GM18498 (cell line): ENCODE results near the gene UVRAG.

ENCODE experiments used
- ATAC-seq: cut with Tn5 transposase; IDR thresholded peaks from one replicate; pipeline ENCODE4 v1.9.1; 2021; ENCODE audit warnings: mild to moderate bottlenecking, moderate library complexity; ENCODE audit not compliant: unreplicated experiment

Gene UVRAG

DNA sequence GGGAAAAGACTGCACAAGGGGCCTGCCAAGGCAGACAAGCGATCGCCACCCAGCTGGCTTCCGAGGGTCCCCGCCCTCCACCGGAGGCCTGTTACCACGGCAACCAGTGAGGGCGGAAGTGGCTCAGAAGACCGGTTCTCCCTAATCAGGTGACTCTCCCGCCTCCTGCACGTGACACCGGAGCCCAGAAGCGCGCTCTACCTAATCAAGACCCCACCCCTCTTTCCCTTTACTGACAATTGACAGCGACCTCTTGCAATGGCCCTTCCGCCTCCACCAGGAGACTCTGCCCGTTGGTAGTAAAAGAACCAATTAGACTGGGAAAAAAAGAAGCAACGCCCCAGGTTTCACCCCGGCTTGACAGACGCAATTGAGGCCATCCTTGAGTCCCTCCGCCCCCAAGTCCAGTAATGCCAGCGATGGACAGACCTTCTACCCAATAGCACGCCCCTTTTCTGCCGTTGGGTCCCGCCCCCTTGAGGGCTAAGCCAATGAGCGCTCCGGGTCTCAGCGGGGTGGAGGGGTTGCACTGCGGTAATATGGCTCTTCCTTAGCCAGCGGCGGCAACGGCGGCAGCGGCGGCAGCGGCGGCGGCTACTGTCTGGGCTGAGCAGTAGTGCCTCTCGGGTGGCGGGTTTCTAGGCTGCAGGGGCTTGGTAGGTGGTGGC lies at the start of gene UVRAG:
UVRAG (plus strand) TSS at position 534 of the 668 bp plus-strand sequence. CDS start 198 bp downstream, outside the sequence.
- peak; percentile 79 for ATAC-seq

DNA sequence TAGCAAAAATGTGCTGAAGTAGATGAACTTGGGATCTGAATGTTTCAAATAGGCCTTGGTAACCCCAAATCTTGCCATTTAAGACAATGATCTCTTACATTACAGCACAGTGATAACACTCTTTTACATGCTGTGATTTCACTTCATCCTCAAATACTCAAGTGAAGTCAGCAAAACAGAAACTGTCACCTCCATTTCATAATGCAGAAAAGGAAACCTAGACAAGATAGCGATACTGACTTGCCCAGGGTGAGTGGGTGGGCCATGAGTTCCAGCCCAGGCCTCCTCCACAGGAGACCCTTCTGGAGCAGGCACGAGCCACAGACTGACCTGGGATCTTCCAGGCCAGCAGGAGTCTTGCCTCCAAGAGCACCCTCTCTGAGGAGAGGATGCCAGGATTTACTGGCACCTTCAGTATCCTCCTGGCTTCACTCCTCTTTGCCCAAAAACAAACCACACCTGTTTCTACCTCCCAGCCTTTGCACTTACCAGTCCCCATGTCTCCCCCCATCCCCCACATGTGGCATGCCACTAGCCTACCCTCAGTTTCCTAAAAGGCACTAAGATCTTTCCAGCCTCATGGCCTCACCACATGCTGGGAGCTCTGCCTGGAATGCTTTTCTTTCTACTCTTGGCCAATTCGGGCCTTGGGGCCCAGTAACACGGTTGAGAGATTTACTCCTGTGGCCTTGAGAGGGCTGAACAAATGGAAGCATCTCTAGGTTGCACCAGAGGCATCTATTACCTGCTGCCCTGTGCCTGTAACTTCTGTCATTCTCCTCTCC lies 48.4 kb upstream of the UVRAG start:
- ATAC-seq: no peak

DNA sequence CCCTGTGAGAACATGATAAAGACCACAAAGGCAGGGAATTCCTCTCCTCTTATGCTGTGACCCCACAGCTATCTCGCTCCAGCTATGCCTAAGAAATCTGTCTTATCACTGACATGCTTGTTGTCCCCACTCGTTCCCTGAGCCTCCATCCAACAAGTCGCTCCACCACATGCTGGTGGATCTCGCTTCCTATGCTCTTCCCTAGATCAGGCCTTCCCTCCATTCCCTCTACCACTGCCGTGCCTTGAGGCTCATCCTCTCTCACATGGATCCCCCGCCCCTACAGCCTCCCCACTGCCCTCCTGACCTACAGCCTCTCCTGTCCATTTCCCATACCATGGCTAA lies 47.8 kb upstream of the UVRAG start:
- no peak for ATAC-seq

DNA sequence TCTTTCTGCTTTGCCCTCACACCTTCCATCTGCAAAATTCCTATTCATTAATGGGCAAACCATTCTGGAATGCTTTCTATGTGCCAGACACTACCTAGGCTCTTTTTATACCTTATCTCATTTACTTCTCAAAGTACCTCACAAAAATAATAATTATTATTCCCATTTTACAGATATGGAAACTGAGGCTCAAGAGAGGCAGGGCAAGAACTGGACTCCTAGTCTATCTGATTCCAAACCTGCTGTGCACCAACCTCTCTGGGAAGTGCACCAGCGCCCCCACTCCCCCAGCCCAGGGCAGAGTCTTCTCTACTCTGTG lies 47.3 kb upstream of the UVRAG start:
- no peak for ATAC-seq

DNA sequence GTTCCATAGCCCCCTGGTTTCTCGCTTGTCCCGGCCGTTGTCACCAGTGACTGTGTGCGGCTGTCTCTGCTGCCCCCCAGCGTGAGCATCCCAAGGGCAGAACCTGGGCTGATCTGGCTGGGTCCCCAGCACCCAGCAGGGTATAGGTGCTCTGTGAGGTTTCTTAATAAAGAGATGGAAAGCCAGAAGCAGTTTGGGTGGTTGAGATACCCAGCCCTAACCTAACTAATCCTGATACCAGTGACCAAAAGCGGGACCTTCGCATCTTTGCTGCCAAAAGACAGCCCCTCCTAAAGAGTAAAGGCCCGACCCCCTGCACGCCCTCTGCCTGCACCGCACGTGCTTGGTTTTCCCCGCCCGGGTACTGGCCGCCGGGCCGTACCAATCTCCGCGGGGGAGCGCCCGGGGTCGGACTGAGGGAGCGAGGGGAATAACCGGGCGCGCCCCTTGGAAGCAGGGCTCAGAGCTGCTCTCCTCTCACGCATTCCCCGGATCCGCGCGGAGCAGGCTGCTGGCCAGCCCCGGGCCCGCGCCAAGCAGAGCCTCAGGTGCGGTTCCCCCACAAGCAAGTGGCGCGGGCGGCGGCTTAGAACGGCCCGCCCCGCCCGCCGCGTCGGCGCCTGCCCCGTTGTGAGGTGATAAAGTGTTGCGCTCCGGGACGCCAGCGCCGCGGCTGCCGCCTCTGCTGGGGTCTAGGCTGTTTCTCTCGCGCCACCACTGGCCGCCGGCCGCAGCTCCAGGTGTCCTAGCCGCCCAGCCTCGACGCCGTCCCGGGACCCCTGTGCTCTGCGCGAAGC lies 46.7 kb upstream of the UVRAG start, which contains the start of gene DGAT2:
DGAT2 (plus strand) TSS at position 667 of the 797 bp plus-strand sequence. CDS start 214 bp downstream, outside the sequence.
- ATAC-seq: peak; percentile 76

DNA sequence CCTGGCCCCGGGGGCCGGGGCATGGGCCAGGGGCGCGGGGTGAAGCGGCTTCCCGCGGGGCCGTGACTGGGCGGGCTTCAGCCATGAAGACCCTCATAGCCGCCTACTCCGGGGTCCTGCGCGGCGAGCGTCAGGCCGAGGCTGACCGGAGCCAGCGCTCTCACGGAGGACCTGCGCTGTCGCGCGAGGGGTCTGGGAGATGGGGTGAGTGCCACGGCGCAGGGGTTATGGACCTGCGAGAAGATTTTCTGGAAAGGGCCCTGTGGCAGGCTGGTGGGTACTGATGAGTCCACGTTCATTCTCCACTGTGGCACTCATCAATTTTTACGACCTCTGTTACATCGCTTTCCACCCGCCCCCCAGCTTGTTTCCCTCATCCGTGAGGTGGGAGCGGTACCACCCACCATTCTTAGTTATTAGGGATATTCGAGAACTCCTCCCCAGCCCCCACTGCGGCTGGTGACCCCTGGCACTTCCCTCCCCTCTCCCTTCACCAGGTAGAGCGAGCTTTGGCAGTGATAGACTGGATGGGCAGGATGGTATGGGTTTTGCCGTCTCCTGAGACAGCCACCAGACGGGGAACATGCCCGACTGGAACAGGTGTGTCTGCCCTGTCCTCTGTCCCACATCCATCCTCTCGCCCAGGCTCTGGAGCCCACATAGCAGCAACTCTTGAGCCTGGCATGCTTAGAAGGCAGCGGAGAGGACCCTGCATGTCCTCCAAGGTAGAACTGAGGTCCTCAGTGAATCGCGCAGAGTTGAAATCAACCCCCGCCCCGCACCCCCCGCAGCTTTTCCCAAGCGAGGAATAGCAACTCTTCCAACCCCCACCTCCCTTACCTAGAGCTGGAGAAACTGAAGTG lies 45.9 kb upstream of the UVRAG start:
- ATAC-seq: no peak

DNA sequence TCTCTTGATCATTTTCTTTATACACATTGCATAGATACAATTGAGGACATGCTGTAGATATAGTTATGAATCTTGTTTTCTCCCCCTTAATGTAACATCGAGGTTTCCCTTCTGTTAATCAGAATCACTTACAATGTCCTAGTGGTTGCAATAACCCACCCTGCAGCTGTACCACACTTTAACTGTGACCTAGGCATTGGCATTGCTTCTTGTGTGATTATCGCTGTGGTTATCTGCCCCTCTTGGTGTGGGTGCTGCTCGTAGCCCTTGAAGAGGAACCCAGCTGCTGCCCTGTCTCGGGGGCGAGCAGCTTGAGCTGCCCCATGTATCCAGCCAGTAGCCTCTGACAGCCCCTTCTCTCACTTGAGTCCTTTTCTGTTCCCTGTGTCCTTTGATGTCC lies 44.9 kb upstream of the UVRAG start:
- ATAC-seq: no peak

DNA sequence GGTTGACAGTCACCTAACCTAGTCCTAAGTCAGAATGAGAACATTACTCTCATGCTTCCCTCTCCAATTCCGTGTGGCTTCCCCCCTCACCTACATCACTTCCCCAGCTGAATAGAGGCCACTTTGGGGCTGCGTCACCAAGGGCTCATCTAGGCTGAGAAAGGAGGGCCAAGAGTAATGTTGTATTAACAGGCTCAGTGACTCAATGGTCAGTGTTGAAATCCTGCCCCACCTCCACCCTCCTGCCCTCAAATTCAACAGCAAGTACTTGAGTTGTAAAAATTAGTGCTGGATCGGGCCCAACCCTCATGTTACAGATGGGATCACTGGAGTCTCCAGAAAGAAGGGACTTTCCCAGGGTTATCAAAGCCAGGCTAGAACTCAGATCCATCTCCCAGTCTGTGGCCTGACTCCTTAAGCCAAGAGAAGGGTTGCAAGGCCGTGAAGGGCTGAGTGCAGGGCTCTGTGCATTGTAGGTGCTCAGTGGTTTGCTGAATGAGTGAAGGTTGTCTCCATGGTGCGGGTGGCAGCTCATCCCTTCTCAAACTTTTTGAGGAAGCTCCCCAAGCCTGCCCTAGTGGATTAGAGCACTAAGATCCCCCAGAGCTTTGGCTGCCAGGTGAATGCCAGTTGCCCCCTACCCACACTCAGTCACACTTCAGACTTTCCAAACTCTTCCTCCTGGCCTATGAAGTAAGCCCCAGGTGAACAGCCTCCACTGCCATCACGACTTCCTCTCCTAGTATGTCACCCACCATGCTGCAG lies 43.2 kb upstream of the UVRAG start:
- ATAC-seq: no peak

DNA sequence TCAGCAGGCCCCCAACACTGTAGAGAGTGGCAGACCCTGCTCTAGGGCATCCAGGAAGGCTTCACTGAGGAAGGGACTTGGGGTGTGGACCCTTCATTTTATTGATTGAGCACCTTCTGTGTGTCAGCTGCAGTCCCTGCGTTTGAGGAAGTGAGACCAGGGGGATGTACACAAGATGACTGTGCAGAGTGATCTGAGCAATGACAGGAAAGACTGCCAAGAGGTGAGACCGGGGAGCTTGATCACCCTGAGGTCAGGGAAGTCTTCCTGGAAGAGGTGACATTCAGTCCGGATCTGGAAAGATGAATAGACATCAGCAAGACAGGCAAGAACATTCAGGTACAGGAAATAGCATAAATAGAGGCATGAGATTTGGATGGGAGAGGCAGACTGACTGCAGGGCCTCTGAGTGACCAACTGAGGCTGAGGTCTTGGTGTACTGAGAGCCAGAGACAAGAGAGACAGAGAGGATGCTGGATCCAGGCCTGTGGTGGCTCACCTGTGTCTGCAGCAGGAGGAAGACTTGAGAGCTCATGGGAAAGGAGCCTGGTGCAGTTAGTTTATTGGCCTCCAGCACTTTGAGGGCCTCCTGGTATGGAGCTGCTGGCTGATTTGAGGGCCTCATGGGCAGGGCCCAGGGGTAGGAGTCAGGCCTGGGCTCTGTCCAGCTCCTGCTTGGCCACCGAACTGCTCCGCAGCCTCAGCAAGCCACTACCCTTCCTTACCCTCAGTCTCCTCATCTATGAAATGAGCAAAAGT lies 41.2 kb upstream of the UVRAG start:
- ATAC-seq: peak; percentile 86

DNA sequence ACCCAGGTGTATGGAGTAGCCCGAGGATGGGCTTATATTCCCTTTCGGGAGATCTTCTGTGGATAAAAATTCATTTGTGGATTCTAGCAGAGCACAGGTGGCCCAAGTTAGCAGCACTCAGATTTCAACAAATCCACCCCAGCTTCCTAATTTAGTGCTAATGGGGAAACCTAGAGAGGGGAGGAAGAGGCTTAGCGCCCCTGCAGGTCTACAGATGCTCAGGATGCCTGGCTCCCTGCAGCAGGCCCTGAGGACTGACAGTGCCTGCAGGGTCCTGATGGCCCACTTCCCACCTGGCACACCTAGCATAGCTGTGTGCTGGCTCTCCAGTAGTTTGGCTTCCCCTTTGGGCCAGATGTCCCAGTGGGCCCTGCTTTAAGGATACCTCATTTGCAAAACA lies 40.0 kb upstream of the UVRAG start:
- ATAC-seq: no peak

DNA sequence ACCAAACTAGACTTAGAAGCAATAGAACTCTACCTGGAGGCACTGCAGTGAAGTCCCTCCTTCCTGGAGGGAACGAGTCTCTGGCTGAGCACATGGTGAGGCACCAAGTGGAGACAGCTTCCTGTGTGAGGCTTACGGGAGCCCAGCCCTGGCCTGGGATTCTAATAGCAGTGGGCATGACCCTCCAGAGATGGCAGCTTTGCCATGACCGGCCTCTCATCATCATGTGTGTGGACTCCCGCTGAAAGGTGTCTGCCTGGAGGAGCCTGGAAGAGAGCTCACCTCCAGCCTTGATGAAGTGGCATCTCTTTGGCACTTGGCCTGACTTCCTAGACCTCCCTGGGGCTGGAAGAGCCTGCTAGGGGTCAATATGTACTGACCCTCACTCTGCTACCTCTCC lies 38.5 kb upstream of the UVRAG start:
- no peak for ATAC-seq

DNA sequence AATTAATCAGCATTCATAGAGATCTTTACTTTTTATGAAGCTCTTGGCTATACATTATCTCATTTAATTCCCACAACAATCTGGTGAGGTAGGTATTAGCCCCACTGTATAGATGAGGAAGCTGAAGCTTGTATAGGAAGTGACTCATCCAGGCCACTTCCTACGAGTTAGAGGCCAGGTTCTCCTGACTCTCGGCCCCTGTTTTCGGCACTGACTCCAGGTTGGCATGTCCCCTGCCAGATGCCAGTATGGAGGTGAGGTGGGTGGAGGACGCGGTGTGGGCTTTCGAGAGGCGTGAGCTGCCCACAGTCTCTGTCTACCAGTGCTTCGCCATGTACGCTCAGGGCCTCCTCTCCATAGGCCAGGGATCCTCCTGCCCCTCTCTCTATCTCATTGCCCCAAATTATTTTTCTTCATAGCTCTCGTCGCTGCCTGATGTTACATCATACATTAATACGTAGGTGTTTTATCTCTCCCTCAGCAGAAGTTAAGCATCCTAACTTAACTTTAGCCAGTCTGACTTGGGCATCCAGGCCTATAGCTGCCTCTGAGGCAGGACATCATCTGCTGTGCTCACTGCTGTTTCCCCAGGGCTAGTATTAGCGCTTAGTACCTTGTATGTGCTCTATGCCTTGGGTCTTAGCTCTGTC lies 37.4 kb upstream of the UVRAG start:
- no peak for ATAC-seq

DNA sequence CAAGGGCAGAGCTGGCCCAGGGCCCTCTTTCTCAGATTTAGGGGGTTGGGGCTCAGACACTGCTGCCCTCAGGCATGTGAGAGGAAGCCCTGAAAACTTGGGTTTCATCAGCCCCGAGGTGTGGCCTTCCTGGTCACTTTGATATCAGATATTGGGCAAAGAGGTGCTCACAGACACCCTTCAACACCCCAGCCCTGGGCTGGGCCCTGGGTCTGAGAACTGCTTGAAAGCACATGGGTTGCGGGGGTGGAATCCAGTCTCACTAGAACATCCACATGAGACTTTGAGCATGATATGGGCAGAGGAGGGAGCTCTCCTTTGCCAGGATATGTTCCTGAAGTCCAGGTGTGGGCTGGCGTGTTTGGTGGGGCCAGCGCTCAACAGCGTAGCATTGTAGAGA lies 36.0 kb upstream of the UVRAG start:
- no peak for ATAC-seq

DNA sequence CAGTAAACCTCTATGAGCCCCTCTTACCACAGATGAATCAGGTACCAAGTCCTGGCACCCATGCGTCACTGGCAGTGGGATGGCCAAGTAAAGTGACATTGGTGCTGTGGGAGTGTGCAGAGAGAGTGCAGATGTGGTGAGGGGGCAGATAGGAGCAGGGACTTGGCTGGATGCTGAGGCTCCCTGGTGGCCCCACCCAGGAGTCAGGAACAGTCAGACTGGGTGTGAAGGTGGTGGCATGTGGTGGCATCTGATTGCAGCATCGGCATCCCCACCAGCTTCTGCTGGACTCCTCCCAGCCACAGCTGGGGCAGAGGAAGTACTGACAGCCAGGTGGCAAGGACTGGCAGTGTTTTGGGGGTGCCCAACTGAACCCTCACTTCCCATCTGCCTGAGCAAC lies 35.0 kb upstream of the UVRAG start:
- ATAC-seq: no peak

DNA sequence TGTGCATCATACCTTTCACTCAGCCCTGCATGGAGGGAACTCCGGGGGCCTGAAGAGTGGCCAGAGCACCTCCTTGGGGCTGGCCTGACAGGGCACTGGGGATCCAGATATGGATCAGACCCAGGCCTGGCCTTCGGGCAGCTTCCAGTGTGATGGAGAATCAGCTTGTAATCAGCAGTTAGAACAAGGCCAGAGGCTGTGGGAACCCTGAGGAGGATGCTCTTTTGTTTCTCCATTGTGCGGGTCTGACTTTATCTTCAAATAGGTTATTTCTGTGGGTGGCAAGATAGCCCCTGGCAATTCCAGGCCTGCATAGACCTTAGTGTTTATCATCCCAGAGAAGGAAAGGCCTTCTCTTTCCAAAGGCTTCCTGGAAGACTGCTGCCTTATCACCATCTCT lies 34.1 kb upstream of the UVRAG start:
- no peak for ATAC-seq

DNA sequence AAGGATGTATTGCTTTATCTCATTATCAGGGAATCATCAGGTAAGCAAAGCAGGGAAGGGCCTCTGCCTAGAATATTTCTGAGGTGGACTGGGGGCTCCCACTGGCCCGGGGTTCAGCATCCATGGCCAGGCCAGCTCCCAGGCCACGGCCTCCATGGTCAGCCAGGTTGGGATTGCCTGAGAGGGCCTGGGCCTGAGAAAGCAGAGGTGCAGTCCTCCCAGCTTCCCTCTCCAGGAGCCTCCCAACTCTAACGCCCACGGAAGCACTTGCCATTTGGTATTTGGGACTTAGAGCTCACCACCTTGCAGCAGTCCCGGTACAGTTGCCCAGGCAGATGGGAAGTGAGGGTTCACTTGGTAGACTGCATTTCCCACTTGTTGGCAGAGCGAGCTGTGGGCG lies 33.7 kb upstream of the UVRAG start:
- no peak for ATAC-seq

DNA sequence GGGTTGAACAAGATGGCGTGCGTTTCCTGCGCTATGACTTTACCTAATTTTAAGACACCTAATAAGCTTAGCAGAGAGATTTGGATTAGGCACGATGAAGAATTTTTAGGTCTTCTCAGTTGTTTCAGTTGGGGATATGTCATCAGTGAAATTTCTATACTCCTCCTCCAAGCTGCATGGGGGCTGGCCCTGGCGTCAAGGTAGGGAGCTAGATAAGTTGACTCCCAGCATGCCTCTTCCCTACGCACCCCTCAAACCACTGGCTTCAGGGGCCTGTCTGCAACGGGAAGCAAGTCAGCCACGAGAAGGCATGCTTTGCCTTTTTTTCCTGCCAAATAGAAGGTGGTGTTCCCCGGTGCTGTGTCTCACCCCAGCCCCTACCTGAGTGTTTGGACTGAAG lies 33.2 kb upstream of the UVRAG start:
- ATAC-seq: no peak

DNA sequence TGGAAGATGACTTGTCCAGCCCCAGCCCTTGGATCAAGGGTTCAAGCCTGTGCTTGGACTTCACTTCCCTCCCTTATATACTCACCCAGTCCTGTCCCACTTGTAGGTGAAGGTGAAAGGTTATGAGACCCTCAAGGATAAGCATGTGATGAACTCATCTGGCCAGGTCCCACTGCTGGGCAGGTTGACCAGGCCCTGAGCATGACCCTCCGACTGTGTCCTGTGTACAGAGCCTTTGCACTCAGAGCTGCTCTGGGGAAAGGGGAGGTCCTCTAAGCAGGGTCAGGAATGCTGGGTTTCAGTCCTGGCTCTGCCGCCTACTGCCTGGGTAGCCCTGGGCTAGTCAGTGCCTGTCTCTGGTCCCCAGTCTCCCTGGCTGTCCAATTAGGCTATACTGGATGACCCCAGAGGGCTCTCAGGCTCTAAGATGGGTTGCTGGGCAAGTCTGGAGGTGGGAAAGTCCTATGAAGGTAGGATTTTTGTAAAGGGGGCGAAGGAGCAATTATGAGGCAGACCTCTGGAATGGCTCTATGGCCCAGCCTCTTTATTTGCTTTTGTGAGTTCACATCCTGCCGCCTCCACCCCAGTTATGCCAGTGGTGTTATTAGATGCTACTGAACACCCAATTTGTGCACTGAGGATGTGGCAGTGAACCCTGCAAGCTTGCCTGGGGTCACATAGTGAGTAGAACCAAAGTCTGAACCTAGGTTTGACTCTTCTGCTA lies 32.3 kb upstream of the UVRAG start:
- no peak for ATAC-seq
